ENCODE results near the gene FIG4. TPM values are rescaled to one million over a fixed set of nuclear protein-coding genes. Genes with fewer than 3 reads are reported as not detected.
"Not testable (repeated sequence)": the region's sequence is repeated elsewhere in the genome, so short reads cannot be mapped to it uniquely, and the experiment has no call there.

Gene FIG4
- total RNA-seq, 2 donors from 2014 or later = 20.8 to 22.6 TPM

DNA sequence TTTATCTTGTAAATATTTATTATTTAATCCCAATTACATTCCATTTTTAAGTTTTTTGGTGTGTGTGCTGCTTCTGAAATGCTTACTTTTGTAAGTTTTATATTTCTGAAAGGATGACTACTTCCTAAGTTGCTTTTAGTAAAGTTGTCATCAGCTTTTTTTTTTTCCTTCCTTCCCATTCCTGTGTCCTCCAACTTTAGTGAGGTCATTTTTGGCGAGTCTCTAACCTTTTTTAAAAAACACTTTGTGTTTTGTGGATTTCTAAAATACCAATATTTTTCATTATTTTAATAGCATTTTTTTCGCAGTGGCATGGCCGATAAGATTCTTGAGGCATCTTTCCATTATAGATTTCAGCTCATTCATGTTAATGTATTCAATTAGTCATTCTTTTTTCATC is 30.9 kb downstream of the FIG4 start:
- WGBS, 2 experiments (ENCODE audit: insufficient coverage in 1 of 2, insufficient read length in 1 of 2) = 95% methylated on average over 3 of the region's 3 CpGs; no CpG with 5 or more reads in 1 of the 2 experiments
- Histone ChIP-seq H3K9me3 (ENCODE audit: control insufficient read depth, low read length) (peaks cover 8% of the 10 kb centered on the region), H3K9ac (ENCODE audit: extremely low read depth, low read length, poor library complexity, severe bottlenecking) (no peak overlapping the region), H3K4me1 (ENCODE audit: control insufficient read depth, insufficient read depth, low read length) (no peaks in the 10 kb centered on the region), H3K27me3 (ENCODE audit: control insufficient read depth, insufficient read depth, low read length, poor library complexity, severe bottlenecking) (no peaks in the 10 kb centered on the region), H3K27ac (ENCODE audit: low read depth, low read length) (no peak overlapping the region), H3K36me3 (ENCODE audit: control insufficient read depth, insufficient read depth, low read length) (no peaks in the 10 kb centered on the region), H3K4me3 (ENCODE audit: low read length) (no peak overlapping the region)
- Mint-ChIP-seq H3K36me3 (ENCODE audit: low read depth) (peaks cover 43% of the 10 kb centered on the region), H3K9me3 (peaks cover 17% of the 10 kb centered on the region), H3K4me1 (no peaks in the 10 kb centered on the region), H3K27me3 (ENCODE audit: insufficient read depth) (no peaks in the 10 kb centered on the region), H3K27ac (no peak overlapping the region), H3K4me3 (no peak overlapping the region)
- DNase-seq = no peak
- TF ChIP-seq, protein P1, sequence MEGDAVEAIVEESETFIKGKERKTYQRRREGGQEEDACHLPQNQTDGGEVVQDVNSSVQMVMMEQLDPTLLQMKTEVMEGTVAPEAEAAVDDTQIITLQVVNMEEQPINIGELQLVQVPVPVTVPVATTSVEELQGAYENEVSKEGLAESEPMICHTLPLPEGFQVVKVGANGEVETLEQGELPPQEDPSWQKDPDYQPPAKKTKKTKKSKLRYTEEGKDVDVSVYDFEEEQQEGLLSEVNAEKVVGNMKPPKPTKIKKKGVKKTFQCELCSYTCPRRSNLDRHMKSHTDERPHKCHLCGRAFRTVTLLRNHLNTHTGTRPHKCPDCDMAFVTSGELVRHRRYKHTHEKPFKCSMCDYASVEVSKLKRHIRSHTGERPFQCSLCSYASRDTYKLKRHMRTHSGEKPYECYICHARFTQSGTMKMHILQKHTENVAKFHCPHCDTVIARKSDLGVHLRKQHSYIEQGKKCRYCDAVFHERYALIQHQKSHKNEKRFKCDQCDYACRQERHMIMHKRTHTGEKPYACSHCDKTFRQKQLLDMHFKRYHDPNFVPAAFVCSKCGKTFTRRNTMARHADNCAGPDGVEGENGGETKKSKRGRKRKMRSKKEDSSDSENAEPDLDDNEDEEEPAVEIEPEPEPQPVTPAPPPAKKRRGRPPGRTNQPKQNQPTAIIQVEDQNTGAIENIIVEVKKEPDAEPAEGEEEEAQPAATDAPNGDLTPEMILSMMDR (conservative IDR thresholded peaks at IDR 0.05) = no peak

DNA sequence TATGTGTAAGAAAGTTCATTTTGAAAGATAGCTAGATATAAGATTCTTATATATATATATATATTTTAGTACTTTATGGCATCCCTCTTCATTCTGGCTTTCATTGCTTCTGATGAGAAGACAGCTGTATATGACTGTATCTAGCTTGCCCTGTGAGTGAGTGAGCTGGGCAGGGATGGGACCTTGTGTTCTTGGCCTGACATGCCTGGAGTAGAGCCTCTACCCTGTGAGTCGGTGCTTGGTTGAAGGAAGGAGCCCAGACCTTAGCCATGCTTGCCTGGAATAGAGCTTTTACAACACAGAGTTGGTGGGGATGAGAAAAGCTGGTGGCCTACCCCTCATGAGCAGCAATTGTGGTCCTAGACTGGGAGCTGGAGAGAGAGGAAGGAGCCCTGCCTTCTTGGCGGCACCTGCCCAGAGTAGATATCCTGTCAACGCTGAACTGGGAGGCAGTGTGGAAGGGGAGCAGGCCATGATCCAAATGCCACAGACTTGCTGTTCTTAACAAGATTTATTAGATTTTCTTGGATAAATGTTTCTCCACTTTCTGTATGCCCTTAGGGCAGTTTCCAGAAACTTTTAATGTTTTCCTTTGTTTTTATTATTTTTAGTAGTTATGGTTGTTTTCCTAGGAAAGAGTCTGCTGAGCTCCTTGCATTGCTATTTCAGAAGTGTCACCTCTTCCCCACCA is 31.6 kb downstream of the FIG4 start:
- no peaks in the 10 kb centered on the region for H3K27me3 Mint-ChIP-seq (ENCODE audit: insufficient read depth)
- Histone ChIP-seq H3K9me3 (ENCODE audit: control insufficient read depth, low read length) (peaks cover 8% of the 10 kb centered on the region), H3K36me3 (ENCODE audit: control insufficient read depth, insufficient read depth, low read length) (no peaks in the 10 kb centered on the region), H3K9ac (ENCODE audit: extremely low read depth, low read length, poor library complexity, severe bottlenecking) (no peak overlapping the region), H3K4me3 (ENCODE audit: low read length) (no peak overlapping the region), H3K27ac (ENCODE audit: low read depth, low read length) (no peak overlapping the region), H3K27me3 (ENCODE audit: control insufficient read depth, insufficient read depth, low read length, poor library complexity, severe bottlenecking) (no peaks in the 10 kb centered on the region), H3K4me1 (ENCODE audit: control insufficient read depth, insufficient read depth, low read length) (no peaks in the 10 kb centered on the region)
- H3K36me3 Mint-ChIP-seq (ENCODE audit: low read depth) = peaks cover 45% of the 10 kb centered on the region
- DNase-seq = no peak
- no peak overlapping the region for H3K4me3 Mint-ChIP-seq
- WGBS, 2 experiments (ENCODE audit: insufficient coverage in 1 of 2, insufficient read length in 1 of 2) = 94 to 97% methylated on average over 3 of the region's 3 CpGs
- no peak overlapping the region for H3K27ac Mint-ChIP-seq
- peaks cover 6% of the 10 kb centered on the region for H3K4me1 Mint-ChIP-seq
- peaks cover 17% of the 10 kb centered on the region for H3K9me3 Mint-ChIP-seq
- TF ChIP-seq, protein P1 (conservative IDR thresholded peaks at IDR 0.05) = no peak

DNA sequence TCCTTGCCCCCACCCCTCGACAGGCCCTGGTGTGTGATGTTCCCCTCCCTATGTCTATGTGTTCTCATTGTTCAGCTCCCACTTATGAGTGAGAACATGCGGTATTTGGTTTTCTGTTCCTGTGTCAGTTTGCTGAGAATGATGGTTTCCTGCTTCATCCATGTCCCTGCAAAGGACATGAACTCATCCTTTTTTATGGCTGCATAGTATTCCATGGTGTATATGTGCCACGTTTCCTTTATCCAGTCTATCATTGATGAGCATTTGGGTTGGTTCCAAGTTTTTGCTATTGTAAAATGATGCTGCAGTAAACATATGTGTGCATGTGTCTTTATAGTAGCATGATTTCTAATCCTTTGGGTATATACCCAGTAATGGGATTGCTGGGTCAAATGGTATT is 34.2 kb downstream of the FIG4 start:
- H3K9me3 ChIP-seq (ENCODE audit: control insufficient read depth, low read length); H3K4me3 Mint-ChIP-seq; H3K27me3 Mint-ChIP-seq (ENCODE audit: insufficient read depth); H3K27ac Mint-ChIP-seq; DNase-seq; H3K27ac ChIP-seq (ENCODE audit: low read depth, low read length); H3K4me1 ChIP-seq (ENCODE audit: control insufficient read depth, insufficient read depth, low read length); H3K4me1 Mint-ChIP-seq; H3K4me3 ChIP-seq (ENCODE audit: low read length); H3K27me3 ChIP-seq (ENCODE audit: control insufficient read depth, insufficient read depth, low read length, poor library complexity, severe bottlenecking); H3K36me3 ChIP-seq (ENCODE audit: control insufficient read depth, insufficient read depth, low read length); H3K9ac ChIP-seq (ENCODE audit: extremely low read depth, low read length, poor library complexity, severe bottlenecking): not testable (repeated sequence)
- Mint-ChIP-seq H3K9me3 (peaks cover 17% of the 10 kb centered on the region), H3K36me3 (ENCODE audit: low read depth) (peaks cover 28% of the 10 kb centered on the region)
- WGBS, 2 experiments (ENCODE audit: insufficient coverage in 1 of 2, insufficient read length in 1 of 2) = 100% methylated on average over 1 to 3 of the region's 3 CpGs

Measured in endodermal cell (in vitro differentiated cells).